Transverse colon (tissue), 4 donors: ENCODE results near the gene ATP10D.

Source experiments
- CTCF ChIP-seq, 5 experiments: fragments of 200-600 bp in 3 of 5; fragments of 450-650 bp in 2 of 5; sonication (generic) in 3 of 5; IDR thresholded peaks; 1 replicate in 2 of 5; 2 replicates in 3 of 5; pipeline ENCODE4 v1.5.1; 2016 to 2017; ENCODE audit warnings: antibody characterized with exemption in 5 of 5, inconsistent platforms in 3 of 5, mild to moderate bottlenecking in 2 of 5, moderate library complexity in 1 of 5
- POLR2AphosphoS5 ChIP-seq, 3 donors: sonication (generic); formaldehyde crosslinking; IDR thresholded peaks; one replicate each; pipeline ENCODE4 v1.6.1; 2016; ENCODE audit warnings: antibody characterized with exemption in 3 of 3

- TF ChIP-seq CTCF (IDR thresholded peaks at IDR 0.05) (no peak), POLR2AphosphoS5 (IDR thresholded peaks at IDR 0.05) (no peak)
Measured at GRCh38 chr4:47641755-47642154, 156.7 kb downstream of the ATP10D start.
